T-helper 1 cell treated with Interleukin-12 subunit alpha and Interleukin-12 subunit beta and Interleukin-4 antibody, amounts not matched to agents 30 ng/mL and 1 ng/mL, for 36 hours (primary cell): Measurements from ENCODE around the gene DSE. TPM values are rescaled to one million over a fixed set of nuclear protein-coding genes. Genes with fewer than 3 reads are reported as not detected.

Experiments used
- intact Hi-C: fragments of 100-400 bp; cut with micrococcal nuclease; formaldehyde crosslinking; loops from one replicate; pipeline ENCODE4 v1.15.1; 2024
- total RNA-seq: library from RNA; stranded (reverse); gene quantifications from 2 replicates; pipeline ENCODE4 v1.2.3, GENCODE V29; 2022

Gene DSE
- total RNA-seq, 1 donor from 2014 or later = 2.6 TPM

- intact Hi-C loops = no loop called here
Measured at GRCh38 chr6:116467514-116467913, 96.8 kb downstream of the DSE start.

GRCh38 chr6:116468293-116468692 is 97.5 kb downstream of the DSE start:
- intact Hi-C loops = no loop called here

- intact Hi-C loops = no loop called here
Measured at GRCh38 chr6:116471531-116471930, 100.8 kb downstream of the DSE start.

- intact Hi-C loops = no loop called here
Measured at GRCh38 chr6:116472706-116473105, 102.0 kb downstream of the DSE start.

- intact Hi-C loops = loop anchor here (5.0 kb wide), 1 partner anchor 103 kb away; the partner anchor contains the start of gene DSE
Measured at GRCh38 chr6:116475141-116475540, 104.4 kb downstream of the DSE start.

- intact Hi-C loops = loop anchor here (1.0 to 5.0 kb wide), 5 partner anchors 14 to 104 kb away; partner anchors contain the start of genes DSE and RWDD1
Measured at GRCh38 chr6:116476002-116476678, 105.4 kb downstream of the DSE start.

- intact Hi-C loops = no loop called here
Measured at GRCh38 chr6:116482780-116483179, 112.0 kb downstream of the DSE start.

- intact Hi-C loops = no loop called here
Measured at GRCh38 chr6:116483616-116484015, 112.9 kb downstream of the DSE start.

- intact Hi-C loops = no loop called here
Measured at GRCh38 chr6:116485559-116486184, 114.9 kb downstream of the DSE start.

GRCh38 chr6:116491610-116492330 is 121.0 kb downstream of the DSE start:
- intact Hi-C loops = no loop called here

- intact Hi-C loops = no loop called here
Measured at GRCh38 chr6:116492331-116493067, 121.8 kb downstream of the DSE start.

Other genes starting within 250 kb of the DSE start
- gene COL10A1, start 244.8 kb upstream of the DSE start, total RNA-seq = not detected in 2 replicates
- 16.8 and 17.6 TPM in 2 replicates for gene TSPYL4, start 116.9 kb upstream of the DSE start, total RNA-seq
- gene TSPYL1, start 91.0 kb upstream of the DSE start, total RNA-seq = 42.8 and 43.5 TPM in 2 replicates
- 86.6 and 89.1 TPM in 2 replicates for gene CALHM6, start 90.4 kb downstream of the DSE start, total RNA-seq
- not detected in 2 replicates for gene CALHM5, start 140.7 kb downstream of the DSE start, total RNA-seq
- gene TRAPPC3L, start 174.7 kb downstream of the DSE start, total RNA-seq = not detected in 2 replicates
- gene CALHM4, start 182.8 kb downstream of the DSE start, total RNA-seq = not detected in 2 replicates
- 35.9 and 40.8 TPM in 2 replicates for gene RWDD1, start 200.6 kb downstream of the DSE start, total RNA-seq
- gene RSPH4A, start 245.5 kb downstream of the DSE start, total RNA-seq = 0.29 and 0.37 TPM in 2 replicates